K562 (cell line): ENCODE results near the gene ASCC1. TPM values are rescaled to one million over a fixed set of nuclear protein-coding genes. Genes with fewer than 3 reads are reported as not detected.

ENCODE experiments used
- AFF4 ChIP-seq: sonication (generic); formaldehyde crosslinking; IDR thresholded peaks from 2 replicates; pipeline ENCODE4 v1.8.0; 2023; ENCODE audit warnings: mild to moderate bottlenecking, missing genetic modification reagents
- CBFA2T3 ChIP-seq: fragments of 450-650 bp; IDR thresholded peaks from 2 replicates; pipeline ENCODE4 v1.6.1; 2017
- CEBPB ChIP-seq: fragments of 450-650 bp; IDR thresholded peaks from 2 replicates; pipeline ENCODE4 v1.6.1; 2016; ENCODE audit warnings: missing genetic modification characterization, missing compliant biosample characterization
- CEBPG ChIP-seq, 3 experiments: fragments of 200-800 bp in 1 of 3; sonication (Bioruptor generic) in 1 of 3; sonication (generic) in 1 of 3; formaldehyde crosslinking in 1 of 3; IDR thresholded peaks in 2 of 3; conservative IDR thresholded peaks in 1 of 3; 2 replicates each; pipeline versions ENCODE4 v1.6.1 to v1.8.0; 2016 to 2022; ENCODE audit warnings: missing compliant biosample characterization in 2 of 3, missing genetic modification characterization in 2 of 3, mild to moderate bottlenecking in 1 of 3, missing genetic modification reagents in 1 of 3
- CREM ChIP-seq: IDR thresholded peaks from 2 replicates; pipeline ENCODE4 v1.6.1; 2014; ENCODE audit warnings: antibody characterized with exemption, low read depth
- E2F8 ChIP-seq: fragments of 450-650 bp; IDR thresholded peaks from 2 replicates; pipeline ENCODE4 v1.7.1; 2018; ENCODE audit warnings: mild to moderate bottlenecking, low read depth; ENCODE audit not compliant: partially characterized antibody
- GATA2 ChIP-seq: sonication (generic); formaldehyde crosslinking; IDR thresholded peaks from 2 replicates; pipeline ENCODE4 v1.4.0; 2020; ENCODE audit warnings: mild to moderate bottlenecking, missing genetic modification reagents
- JUN ChIP-seq, 2 experiments: sonication (generic) in 1 of 2; formaldehyde crosslinking in 1 of 2; IDR thresholded peaks; 2 replicates each; pipeline versions ENCODE4 v1.6.1 to v1.8.0; 2012 to 2022; ENCODE audit warnings: borderline replicate concordance in 2 of 2, mild to moderate bottlenecking in 2 of 2, improper control_type of control experiment in 1 of 2, low read depth in 1 of 2, low read length in 1 of 2, missing genetic modification reagents in 1 of 2
- LEF1 ChIP-seq: fragments of 450-650 bp; IDR thresholded peaks from 2 replicates; pipeline ENCODE4 v1.6.1; 2016; ENCODE audit warnings: mild to moderate bottlenecking
- NFIC ChIP-seq: fragments of 450-650 bp; IDR thresholded peaks from 2 replicates; pipeline ENCODE4 v1.6.1; 2017; ENCODE audit warnings: mild to moderate bottlenecking, inconsistent platforms
- NR2F6 ChIP-seq: fragments of 450-650 bp; formaldehyde crosslinking; IDR thresholded peaks from 2 replicates; pipeline ENCODE4 v1.4.0; 2020; ENCODE audit warnings: mild to moderate bottlenecking
- RCOR1 ChIP-seq, 2 experiments: IDR thresholded peaks; 2 replicates each; pipeline ENCODE4 v1.6.1; 2012; ENCODE audit warnings: low read depth in 2 of 2, low read length in 2 of 2, borderline replicate concordance in 1 of 2, improper control_type of control experiment in 1 of 2
- SMARCA4 ChIP-seq: fragments of 450-650 bp; IDR thresholded peaks from 2 replicates; pipeline ENCODE4 v1.6.1; 2016
- ZNF592 ChIP-seq: fragments of 450-650 bp; IDR thresholded peaks from 2 replicates; pipeline ENCODE4 v1.6.1; 2017; ENCODE audit warnings: antibody characterized with exemption, mild to moderate bottlenecking
- ZNF764 ChIP-seq: fragments of 250-450 bp; sonication (Bioruptor Pico); IDR thresholded peaks from 2 replicates; pipeline ENCODE4 v1.4.0; 2020; ENCODE audit warnings: low read depth, mild to moderate bottlenecking, moderate library complexity
- polyA plus RNA-seq, 8 experiments: library from polyadenylated mRNA; depleted of rRNA in 4 of 8; stranded (reverse) in 5 of 8; unstranded in 3 of 8; fragments of >200 nt; fragmentation: Nextera tagmentation in 2 of 8; fragmentation: Illumina TruSeq in 1 of 8; extraction: Ambion mirVana in 2 of 8; extraction: Trizol in 1 of 8; gene quantifications; 2 replicates each; pipeline versions ENCODE4 v1.2.1 to v1.2.3, GENCODE V29; 2011 to 2014; ENCODE audit warnings: inconsistent platforms in 1 of 8, missing spikeins in 1 of 8
- total RNA-seq, 7 experiments: library from RNA; depleted of rRNA in 6 of 7; stranded (reverse); fragments of >200 nt in 6 of 7; fragmentation: Illumina TruSeq in 2 of 7; extraction: Trizol in 2 of 7; gene quantifications; 2 replicates each; pipeline versions ENCODE4 v1.2.1 to v1.2.3, GENCODE V29; 2011 to 2021; ENCODE audit warnings: low replicate concordance in 1 of 7

The ASCC1 gene
- total and polyA plus RNA-seq, 9 of the 15 experiments (the other 6 are each of a cell fraction or from before 2014, with no cell fraction given) = 31.7 to 73.3 (median 52.8) TPM

- TF ChIP-seq CBFA2T3 = peak; percentile 31; the same call in 1 of the 2 replicates
- no peak for TF ChIP-seq NFIC
- TF ChIP-seq CEBPG (CRISPR knock-in tag; IDR thresholded peaks at IDR 0.05) = no peak
- TF ChIP-seq CEBPG (tag; conservative IDR thresholded peaks at IDR 0.05 in 1 of 2, IDR thresholded peaks at IDR 0.05 in 1 of 2) = 0 out of 4 replicates have a peak, but pooled peaks of 1 of the 2 experiments have one; percentile 4
- TF ChIP-seq ZNF592 = 0 out of 2 replicates have a peak, but pooled peaks have one; percentile 12
- peak; percentile 27 for TF ChIP-seq E2F8
- TF ChIP-seq ZNF764 (CRISPR knock-in tag) = no peak
- peak; percentile 69; the same call in 1 of the 2 replicates for TF ChIP-seq LEF1
- peak; percentile 8; the same call in 1 of the 2 replicates for TF ChIP-seq CEBPB (tag)
- TF ChIP-seq AFF4 (CRISPR knock-in tag) = no peak
- peak; percentile 90 for TF ChIP-seq CREM
- TF ChIP-seq NR2F6 = 0 out of 2 replicates have a peak, but pooled peaks have one; percentile 73
- peak; percentile 54; the same call in 1 of the 2 replicates for TF ChIP-seq GATA2 (CRISPR knock-in tag)
- TF ChIP-seq RCOR1 (IDR thresholded peaks at IDR 0.05; ENCODE audit: borderline replicate concordance in 1 of 2, low read depth in 2 of 2, low read length in 2 of 2) = peak in 1 of 2 experiments; percentile 38; a peak in 1 of 4 replicates
- peak; percentile 68 for TF ChIP-seq JUN (IDR thresholded peaks at IDR 0.05; ENCODE audit: borderline replicate concordance, low read depth, low read length)
- TF ChIP-seq JUN (CRISPR knock-in tag; IDR thresholded peaks at IDR 0.05; ENCODE audit: borderline replicate concordance) = no peak
- peak; percentile 83 for TF ChIP-seq SMARCA4
Observed at GRCh38 chr10:72098836-72099599, 117.1 kb downstream of the ASCC1 start (continued).
